ENCODE measurements around the gene ZNF780A. TPM values are rescaled to one million over a fixed set of nuclear protein-coding genes. Genes with fewer than 3 reads are reported as not detected.

The ZNF780A gene
- total RNA-seq, 1 donor from 2014 or later: 0.32 TPM

DNA sequence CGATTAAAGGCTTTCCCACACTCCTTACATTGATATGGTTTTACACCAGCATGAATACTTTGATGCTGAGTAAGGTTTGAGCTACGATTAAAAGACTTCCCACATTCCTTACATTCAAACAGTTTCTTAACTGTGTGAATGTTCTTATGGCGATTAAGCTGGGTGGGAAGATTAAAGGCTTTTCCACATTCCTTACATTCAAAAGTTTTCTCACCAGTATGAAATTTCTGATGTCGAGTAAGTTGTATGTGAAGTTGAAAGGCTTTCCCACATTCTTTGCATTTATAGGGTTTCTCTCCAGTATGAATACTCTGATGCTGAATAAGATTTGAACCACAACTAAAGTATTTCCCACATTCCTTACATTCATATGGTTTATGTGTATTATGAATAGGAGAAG, 54.7 kb downstream of the ZNF780A start:
- Histone ChIP-seq H3K27me3 (no peaks in the 10 kb centered on the region), H3K4me3 (no peak overlapping the region)
- TF ChIP-seq CTCF (IDR thresholded peaks at IDR 0.05): no peak

DNA sequence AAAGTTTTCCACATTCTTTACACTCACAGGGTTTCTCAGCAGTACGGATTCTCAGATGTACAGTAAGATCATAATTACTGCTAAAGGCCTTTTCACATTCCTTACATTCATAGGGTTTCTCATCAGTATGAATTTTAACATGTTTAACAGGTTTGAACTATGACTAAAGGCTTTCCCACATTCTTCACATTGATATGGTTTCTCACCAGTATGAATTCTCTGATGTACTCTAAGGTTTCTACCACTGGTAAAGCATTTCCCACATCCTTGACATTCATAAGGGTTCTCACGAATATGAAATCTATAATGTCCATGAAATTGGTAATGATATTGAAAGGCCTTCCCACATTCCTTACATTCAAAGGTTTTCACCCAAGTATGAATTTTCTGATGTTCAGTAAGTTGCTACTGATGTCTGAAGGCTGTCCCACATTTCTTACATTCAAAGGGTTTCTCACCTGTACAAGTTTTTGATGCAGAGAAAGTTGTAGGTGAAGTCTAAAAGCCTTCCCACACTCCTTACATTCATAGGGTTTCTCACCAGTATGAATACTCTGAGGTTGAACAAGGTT, 56.7 kb downstream of the ZNF780A start:
- H3K9me3 ChIP-seq: peaks cover 85 to 89% of the 10 kb centered on the region in 2 donors
- H3K4me3 ChIP-seq: no peak overlapping the region
- H3K36me3 ChIP-seq: peaks cover 5 to 11% of the 10 kb centered on the region in 2 donors

More for the DNA sequence above, 54.7 kb downstream of the ZNF780A start:
- no peak for DNase-seq (ENCODE audit: low spot score in 2 of 2)
- H3K27ac ChIP-seq: no peak overlapping the region
- H3K4me1 ChIP-seq: no peaks in the 10 kb centered on the region
- H3K9me3 ChIP-seq: peaks cover 67 to 74% of the 10 kb centered on the region in 2 donors
- H3K36me3 ChIP-seq: peaks cover 5 to 11% of the 10 kb centered on the region in 2 donors
- intact Hi-C loops (cut with DNase I): no loop called here

GRCh38 chr19:40026597-40026970, 64.2 kb downstream of the ZNF780A start:
- Histone ChIP-seq H3K4me1 (no peaks in the 10 kb centered on the region), H3K27me3 (no peaks in the 10 kb centered on the region), H3K36me3 (no peaks in the 10 kb centered on the region), H3K4me3 (no peak overlapping the region), H3K27ac (no peak overlapping the region), H3K9me3 (peaks cover 86 to 99% of the 10 kb centered on the region in 2 donors)
- TF ChIP-seq CTCF (IDR thresholded peaks at IDR 0.05): no peak
- intact Hi-C loops (cut with DNase I): no loop called here
- no peak for DNase-seq (ENCODE audit: low spot score in 2 of 2)

More for the DNA sequence above, 56.7 kb downstream of the ZNF780A start:
- Histone ChIP-seq H3K4me1 (no peaks in the 10 kb centered on the region), H3K27ac (no peak overlapping the region), H3K27me3 (no peaks in the 10 kb centered on the region)
- intact Hi-C loops (cut with DNase I): no loop called here
- no peak for TF ChIP-seq CTCF (IDR thresholded peaks at IDR 0.05)
- DNase-seq (ENCODE audit: low spot score in 2 of 2): no peak

GRCh38 chr19:40025938-40026596, 64.7 kb downstream of the ZNF780A start:
- intact Hi-C loops (cut with DNase I): no loop called here
- H3K9me3 ChIP-seq: peaks cover 81 to 99% of the 10 kb centered on the region in 2 donors

DNA sequence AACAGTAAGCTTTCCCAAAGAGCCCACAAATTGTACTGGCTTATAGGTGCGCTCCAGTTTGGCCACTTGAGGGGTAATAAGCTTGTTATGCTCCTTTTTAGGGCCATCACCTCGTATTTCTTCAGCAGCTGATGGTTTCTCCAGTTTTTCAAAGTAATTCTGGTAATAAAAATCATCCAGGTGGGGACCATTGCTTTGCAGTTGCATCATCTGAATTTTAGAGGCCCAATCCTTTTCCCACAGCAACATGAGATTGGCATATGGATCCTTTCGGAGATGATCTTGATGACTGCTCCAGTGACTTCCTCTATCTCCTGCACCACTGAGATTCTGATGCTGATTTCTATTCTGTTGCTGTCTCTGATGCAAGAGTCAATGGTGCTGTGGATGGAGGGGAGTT, 66.8 kb downstream of the ZNF780A start:
- Histone ChIP-seq H3K27ac (no peak overlapping the region), H3K4me1 (no peaks in the 10 kb centered on the region), H3K9me3 (peaks cover 62 to 99% of the 10 kb centered on the region in 2 donors), H3K36me3 (no peaks in the 10 kb centered on the region), H3K4me3 (no peak overlapping the region), H3K27me3 (no peaks in the 10 kb centered on the region)
- intact Hi-C loops (cut with DNase I): no loop called here
- no peak for TF ChIP-seq CTCF (IDR thresholded peaks at IDR 0.05)
- DNase-seq (ENCODE audit: low spot score in 2 of 2): no peak

More at GRCh38 chr19:40025938-40026596, 64.7 kb downstream of the ZNF780A start:
- Histone ChIP-seq H3K27me3 (no peaks in the 10 kb centered on the region), H3K27ac (no peak overlapping the region), H3K36me3 (no peaks in the 10 kb centered on the region), H3K4me1 (no peaks in the 10 kb centered on the region), H3K4me3 (no peak overlapping the region)
- no peak for DNase-seq (ENCODE audit: low spot score in 2 of 2)
- TF ChIP-seq CTCF (IDR thresholded peaks at IDR 0.05): no peak

Other genes starting within 250 kb of the ZNF780A start
- gene FBL, start 244.6 kb downstream of the ZNF780A start, total RNA-seq: 92.1 TPM
- gene FCGBP, start 156.3 kb downstream of the ZNF780A start, total RNA-seq: 21.2 TPM
- gene PSMC4, start 119.8 kb downstream of the ZNF780A start, total RNA-seq: 122 TPM
- 3.0 TPM for gene ZNF546, start 93.9 kb downstream of the ZNF780A start, total RNA-seq
- gene ZNF780B, start 34.7 kb downstream of the ZNF780A start, total RNA-seq: 15.6 TPM
- 19.4 TPM for gene MAP3K10, start 100.5 kb upstream of the ZNF780A start, total RNA-seq
- gene TTC9B, start 127.4 kb upstream of the ZNF780A start, total RNA-seq: not detected
- gene CCNP, start 135.7 kb upstream of the ZNF780A start, total RNA-seq: not detected
- 137 TPM for gene AKT2, start 194.4 kb upstream of the ZNF780A start, total RNA-seq

Data from ascending aorta (tissue), 2 donors.